Measurements from ENCODE around the gene SH3RF2. TPM values are rescaled to one million over a fixed set of nuclear protein-coding genes. Genes with fewer than 3 reads are reported as not detected.

SH3RF2 gene
- total and polyA plus RNA-seq, 2 experiments from 2014 or later = 38.3 to 43.1 TPM

DNA sequence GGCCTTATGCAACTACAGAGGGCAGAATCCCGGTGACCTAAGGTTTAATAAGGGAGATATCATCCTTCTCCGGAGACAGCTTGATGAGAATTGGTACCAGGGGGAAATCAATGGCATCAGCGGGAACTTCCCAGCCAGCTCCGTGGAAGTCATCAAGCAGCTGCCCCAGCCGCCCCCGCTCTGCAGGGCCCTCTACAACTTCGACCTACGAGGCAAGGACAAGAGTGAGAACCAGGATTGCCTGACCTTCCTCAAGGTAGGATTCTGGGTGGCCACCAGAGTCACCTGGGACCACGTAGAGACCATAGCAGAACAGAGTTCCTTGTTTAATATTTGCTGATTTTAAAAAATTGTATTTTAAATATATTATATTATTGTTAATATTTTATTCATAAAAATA, 63.7 kb downstream of the SH3RF2 start:
- TF ChIP-seq CTCF (IDR thresholded peaks at IDR 0.05; ENCODE audit: low read depth, low read length) = no peak
- Histone ChIP-seq H3K36me3 (peaks cover 13% of the 10 kb centered on the region), H3K4me3 (no peak overlapping the region), H3K4me1 (ENCODE audit: low read depth) (peaks cover 7% of the 10 kb centered on the region), H3K9me3 (ENCODE audit: low read depth) (no peaks in the 10 kb centered on the region), H3K27me3 (no peaks in the 10 kb centered on the region), H3K27ac (no peak overlapping the region)
- DNase-seq (ENCODE audit: low read depth in 1 of 2, low spot score in 1 of 2) = no peak

DNA sequence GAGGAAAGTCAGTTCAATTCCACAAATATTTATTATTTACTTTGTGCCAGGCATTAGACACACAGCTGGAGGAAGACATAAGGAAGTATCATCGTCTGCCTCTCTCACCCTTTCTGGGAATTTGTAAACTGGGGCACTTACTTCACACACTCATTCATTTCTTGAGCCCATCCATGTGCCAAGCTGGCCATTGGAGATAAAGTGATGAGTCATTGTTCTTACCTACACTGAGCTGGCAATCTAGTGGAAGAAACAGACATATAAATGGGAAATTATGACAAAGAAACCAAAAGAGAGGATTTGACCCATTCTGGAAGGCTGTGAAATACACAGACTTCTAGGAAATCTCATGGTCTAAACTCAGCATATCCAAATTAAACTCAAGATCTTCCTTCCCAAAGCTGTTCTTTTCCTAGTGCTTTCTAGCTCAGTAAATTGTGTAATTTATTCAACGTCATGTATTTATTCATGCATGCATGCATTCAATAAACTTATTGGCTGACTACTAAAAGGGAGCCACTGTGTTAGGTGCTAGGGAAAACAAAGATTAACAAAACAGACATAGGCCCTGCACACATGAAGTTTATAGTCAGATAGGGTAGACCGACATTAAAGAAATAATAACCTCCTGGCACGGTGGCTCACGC, 65.3 kb downstream of the SH3RF2 start:
- peaks cover 13% of the 10 kb centered on the region for H3K36me3 ChIP-seq
- no peak for TF ChIP-seq CTCF (IDR thresholded peaks at IDR 0.05; ENCODE audit: low read depth, low read length)
- no peaks in the 10 kb centered on the region for H3K27me3 ChIP-seq
- no peak overlapping the region for H3K4me3 ChIP-seq
- peaks cover 9% of the 10 kb centered on the region for H3K4me1 ChIP-seq (ENCODE audit: low read depth)
- no peak for DNase-seq (ENCODE audit: low read depth in 1 of 2, low spot score in 1 of 2)
- no peaks in the 10 kb centered on the region for H3K9me3 ChIP-seq (ENCODE audit: low read depth)
- no peak overlapping the region for H3K27ac ChIP-seq

DNA sequence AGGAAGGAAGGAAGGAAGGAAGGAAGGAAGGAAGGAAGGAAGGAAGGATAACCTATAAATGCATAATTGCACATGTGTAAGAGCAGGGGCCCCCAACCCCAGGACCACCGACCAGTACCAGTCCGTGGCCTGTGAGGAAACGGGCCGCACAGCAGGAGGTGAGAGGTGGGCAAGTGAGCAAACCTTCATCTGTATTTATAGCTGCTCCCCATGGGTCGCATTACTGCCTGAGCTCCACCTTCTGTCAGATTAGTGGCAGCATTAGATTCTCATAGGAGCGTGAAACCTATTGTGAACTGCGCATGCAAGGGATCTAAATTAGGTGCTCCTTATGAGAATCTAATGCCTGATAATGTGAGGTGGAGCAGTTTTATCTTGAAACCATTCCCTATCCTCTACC, 66.1 kb downstream of the SH3RF2 start:
- H3K27ac ChIP-seq = no peak overlapping the region
- no peak overlapping the region for H3K4me3 ChIP-seq
- H3K36me3 ChIP-seq = peaks cover 13% of the 10 kb centered on the region
- DNase-seq (ENCODE audit: low read depth in 1 of 2, low spot score in 1 of 2) = no peak
- no peaks in the 10 kb centered on the region for H3K9me3 ChIP-seq (ENCODE audit: low read depth)
- H3K4me1 ChIP-seq (ENCODE audit: low read depth) = peaks cover 9% of the 10 kb centered on the region
- H3K27me3 ChIP-seq = no peaks in the 10 kb centered on the region
- no peak for TF ChIP-seq CTCF (IDR thresholded peaks at IDR 0.05; ENCODE audit: low read depth, low read length)

GRCh38 chr5:146003852-146004251, 67.5 kb downstream of the SH3RF2 start:
- DNase-seq (ENCODE audit: low read depth in 1 of 2, low spot score in 1 of 2) = no peak
- TF ChIP-seq CTCF (IDR thresholded peaks at IDR 0.05; ENCODE audit: low read depth, low read length) = no peak
- H3K4me1 ChIP-seq (ENCODE audit: low read depth) = peaks cover 17% of the 10 kb centered on the region

DNA sequence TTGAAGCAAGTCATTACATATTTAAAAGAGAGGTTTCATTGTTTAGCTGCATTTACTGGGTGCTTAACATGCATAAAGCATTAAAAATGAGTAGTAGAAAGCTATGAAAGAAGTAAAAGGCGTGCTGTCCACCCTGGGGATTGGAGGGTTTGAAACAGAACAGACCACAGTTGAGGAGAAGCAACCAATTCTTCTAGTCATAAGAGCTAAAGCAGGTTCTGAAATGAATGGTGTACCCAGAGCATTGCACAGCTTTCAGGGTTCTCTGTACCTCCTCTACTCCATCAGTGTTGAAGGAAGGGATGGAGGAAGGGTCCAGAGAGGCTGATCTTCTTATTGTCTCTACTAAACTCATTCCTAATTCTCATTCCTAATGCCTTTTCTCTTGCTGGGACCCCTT, 68.9 kb downstream of the SH3RF2 start:
- Histone ChIP-seq H3K4me1 (ENCODE audit: low read depth) (peaks cover 17% of the 10 kb centered on the region), H3K27ac (no peak overlapping the region), H3K4me3 (no peak overlapping the region), H3K9me3 (ENCODE audit: low read depth) (no peaks in the 10 kb centered on the region), H3K36me3 (peaks cover 13% of the 10 kb centered on the region), H3K27me3 (no peaks in the 10 kb centered on the region)
- no peak for DNase-seq (ENCODE audit: low read depth in 1 of 2, low spot score in 1 of 2)
- no peak for TF ChIP-seq CTCF (IDR thresholded peaks at IDR 0.05; ENCODE audit: low read depth, low read length)

More at GRCh38 chr5:146003852-146004251, 67.5 kb downstream of the SH3RF2 start:
- Histone ChIP-seq H3K27ac (no peak overlapping the region), H3K27me3 (no peaks in the 10 kb centered on the region), H3K9me3 (ENCODE audit: low read depth) (no peaks in the 10 kb centered on the region), H3K4me3 (no peak overlapping the region), H3K36me3 (peaks cover 13% of the 10 kb centered on the region)
